Measurements from ENCODE around the gene MSI2.
A peak's percentile ranks its signal among the peaks of the same experiment; 100 is the strongest.

The MSI2 gene

DNA sequence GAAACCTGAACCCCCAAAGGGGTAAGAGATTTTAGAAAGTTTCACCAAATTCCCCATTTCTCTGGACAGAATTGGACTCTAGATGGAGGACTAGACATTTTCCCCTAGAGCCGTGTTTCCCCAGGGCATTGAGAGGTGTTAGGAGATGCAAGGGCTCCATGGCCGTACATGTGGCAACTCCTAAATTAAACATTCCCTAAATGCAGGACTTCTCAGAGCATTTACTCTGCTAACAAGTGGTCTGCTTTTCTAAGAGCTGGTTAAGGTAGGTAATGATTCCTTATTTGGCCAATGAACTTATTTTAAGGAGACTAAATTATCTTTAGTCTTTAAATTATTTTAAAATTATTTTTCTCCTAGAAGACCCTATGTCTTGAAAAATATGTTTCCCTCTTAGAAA lies 200.9 kb downstream of the MSI2 start:
- H3K18ac ChIP-seq (ENCODE audit: low read length): no peak overlapping the region
- no peaks in the 10 kb centered on the region for H3K27me3 ChIP-seq (ENCODE audit: control insufficient read depth in 3 of 3, insufficient read depth in 3 of 3, low read depth in 1 of 3, low read length in 3 of 3)
- no peak overlapping the region for H3K9ac ChIP-seq (ENCODE audit: low read depth, low read length, poor library complexity)
- H3K23ac ChIP-seq (ENCODE audit: low read depth, low read length, poor library complexity): no peak overlapping the region
- H3K4me3 ChIP-seq (ENCODE audit: low read length in 2 of 2): no peak overlapping the region
- no CpG with 5 or more reads among the region's 2 CpGs for WGBS, 2 donors (ENCODE audit: extremely low coverage in 2 of 2, insufficient read length in 2 of 2, insufficient replicate concordance in 1 of 2)
- H2AFZ ChIP-seq (ENCODE audit: low read length): no peak overlapping the region
- no peak overlapping the region for H2BK120ac ChIP-seq (ENCODE audit: low read depth, low read length)
- H3K14ac ChIP-seq (ENCODE audit: low read length): no peak overlapping the region
- H3K9me3 ChIP-seq (replicated peaks in 1 of 2; ENCODE audit: control insufficient read depth in 2 of 2, insufficient read depth in 1 of 2, low read depth in 1 of 2, low read length in 2 of 2): no peaks in the 10 kb centered on the region
- H3K79me1 ChIP-seq (ENCODE audit: low read depth, low read length): peaks cover 6% of the 10 kb centered on the region
- no peak overlapping the region for H2BK15ac ChIP-seq (ENCODE audit: low read length)
- peaks cover 0 to 11% of the 10 kb centered on the region in 2 donors for H3K36me3 ChIP-seq (replicated peaks in 1 of 2; ENCODE audit: control insufficient read depth in 2 of 2, insufficient read depth in 2 of 2, low read length in 2 of 2)
- no peak overlapping the region for H2AK5ac ChIP-seq (ENCODE audit: low read depth, low read length)
- H2BK12ac ChIP-seq (ENCODE audit: low read length): no peak overlapping the region
- DNase-seq (ENCODE audit: low spot score): no peak
- H3K27ac ChIP-seq (replicated peaks; ENCODE audit: low read length): no peak overlapping the region
- H3K4me1 ChIP-seq (ENCODE audit: control insufficient read depth in 2 of 2, insufficient read depth in 1 of 2, low read depth in 1 of 2, low read length in 2 of 2): peaks cover 15 to 17% of the 10 kb centered on the region in 2 donors
- no peak overlapping the region for H3K4me2 ChIP-seq (ENCODE audit: insufficient read depth, low read length, poor library complexity, severe bottlenecking)
- H4K91ac ChIP-seq (ENCODE audit: low read depth, low read length, poor library complexity): no peak overlapping the region
- no peak overlapping the region for H2BK5ac ChIP-seq (ENCODE audit: low read length)
- no peak overlapping the region for H3K4ac ChIP-seq (ENCODE audit: low read length)
- no peak overlapping the region for H4K8ac ChIP-seq (ENCODE audit: low read depth, low read length)

DNA sequence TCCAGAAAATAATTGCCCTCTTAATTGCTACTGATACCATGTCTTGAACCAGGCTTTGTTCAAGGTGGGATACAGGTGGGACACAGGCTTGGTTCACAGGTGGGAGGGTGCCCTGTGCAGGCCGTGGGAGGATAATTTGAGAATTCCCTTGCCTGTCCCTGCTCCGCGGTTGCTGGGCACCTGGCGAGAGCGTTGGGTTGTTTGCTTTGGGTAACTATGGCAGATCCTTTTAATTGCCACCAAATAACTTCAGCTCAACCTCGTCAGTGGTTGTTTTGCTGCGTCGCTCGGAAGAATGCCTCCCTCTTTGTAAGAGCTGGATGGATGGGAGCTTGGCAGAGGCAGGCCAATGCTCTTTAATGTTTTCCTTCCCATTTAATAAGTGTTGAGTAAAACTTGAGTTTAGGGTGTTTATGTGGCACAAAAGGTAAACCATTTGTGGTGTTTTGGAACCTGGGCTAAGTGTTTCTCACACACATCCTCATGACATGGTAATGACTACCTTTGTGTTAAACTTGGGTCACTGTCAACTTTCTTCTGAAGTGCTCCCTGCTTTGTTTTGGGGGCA lies 202.5 kb downstream of the MSI2 start:
- no peak overlapping the region for H3K18ac ChIP-seq (ENCODE audit: low read length)
- no peak overlapping the region for H2BK120ac ChIP-seq (ENCODE audit: low read depth, low read length)
- no peak overlapping the region for H3K9ac ChIP-seq (ENCODE audit: low read depth, low read length, poor library complexity)
- H2BK5ac ChIP-seq (ENCODE audit: low read length): no peak overlapping the region
- H3K4me1 ChIP-seq (ENCODE audit: control insufficient read depth in 2 of 2, insufficient read depth in 1 of 2, low read depth in 1 of 2, low read length in 2 of 2): peaks cover 20 to 23% of the 10 kb centered on the region in 2 donors
- no peak overlapping the region for H4K91ac ChIP-seq (ENCODE audit: low read depth, low read length, poor library complexity)
- no peak overlapping the region for H3K4me3 ChIP-seq (ENCODE audit: low read length in 2 of 2)
- no peak overlapping the region for H3K4ac ChIP-seq (ENCODE audit: low read length)
- no peak overlapping the region for H2BK12ac ChIP-seq (ENCODE audit: low read length)
- H3K36me3 ChIP-seq (replicated peaks in 1 of 2; ENCODE audit: control insufficient read depth in 2 of 2, insufficient read depth in 2 of 2, low read length in 2 of 2): peaks cover 0 to 3% of the 10 kb centered on the region in 2 donors
- no peak overlapping the region for H2BK15ac ChIP-seq (ENCODE audit: low read length)
- H3K4me2 ChIP-seq (ENCODE audit: insufficient read depth, low read length, poor library complexity, severe bottlenecking): no peak overlapping the region
- H3K14ac ChIP-seq (ENCODE audit: low read length): no peak overlapping the region
- H3K27ac ChIP-seq (replicated peaks; ENCODE audit: low read length): no peak overlapping the region
- no CpG with 5 or more reads among the region's 9 CpGs for WGBS, 2 donors (ENCODE audit: extremely low coverage in 2 of 2, insufficient read length in 2 of 2, insufficient replicate concordance in 1 of 2)
- H3K27me3 ChIP-seq (ENCODE audit: control insufficient read depth in 3 of 3, insufficient read depth in 3 of 3, low read depth in 1 of 3, low read length in 3 of 3): no peaks in the 10 kb centered on the region
- no peak for DNase-seq (ENCODE audit: low spot score)
- peaks cover 10% of the 10 kb centered on the region for H3K79me1 ChIP-seq (ENCODE audit: low read depth, low read length)
- H2AFZ ChIP-seq (ENCODE audit: low read length): no peak overlapping the region
- H4K8ac ChIP-seq (ENCODE audit: low read depth, low read length): no peak overlapping the region
- no peak overlapping the region for H3K23ac ChIP-seq (ENCODE audit: low read depth, low read length, poor library complexity)
- H2AK5ac ChIP-seq (ENCODE audit: low read depth, low read length): no peak overlapping the region
- no peaks in the 10 kb centered on the region for H3K9me3 ChIP-seq (replicated peaks in 1 of 2; ENCODE audit: control insufficient read depth in 2 of 2, insufficient read depth in 1 of 2, low read depth in 1 of 2, low read length in 2 of 2)

DNA sequence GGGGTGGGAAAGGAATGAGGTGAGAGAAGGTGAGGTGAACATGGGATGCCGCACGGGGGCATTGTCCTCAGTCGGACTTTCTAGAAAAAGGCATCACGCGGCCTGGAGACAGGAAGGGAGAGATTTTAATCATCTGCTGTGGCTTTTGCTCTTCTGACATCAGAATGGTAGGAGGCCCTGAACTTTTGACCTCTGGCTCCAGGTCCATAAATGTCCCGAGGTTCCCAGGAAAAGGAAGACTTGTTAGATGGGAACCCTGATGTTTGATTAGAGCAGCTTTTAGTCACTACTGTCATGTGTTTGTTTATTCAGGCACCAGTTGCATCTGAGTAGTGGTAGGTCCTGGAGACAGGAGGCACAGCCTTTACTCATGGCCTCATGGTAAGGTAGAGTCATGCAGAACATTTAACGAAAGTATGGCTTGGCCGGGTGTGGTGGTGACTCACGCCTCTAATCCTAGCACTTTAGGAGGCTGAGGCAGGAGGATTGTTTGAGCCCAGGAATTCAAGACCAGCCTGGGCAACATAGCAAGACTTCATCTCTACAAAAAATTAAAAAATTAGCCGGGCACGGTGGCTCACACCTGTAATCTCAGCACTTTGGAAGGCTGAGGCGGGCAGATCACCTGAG lies 203.1 kb downstream of the MSI2 start:
- H3K23ac ChIP-seq (ENCODE audit: low read depth, low read length, poor library complexity): no peak overlapping the region
- WGBS, 2 donors (ENCODE audit: extremely low coverage in 2 of 2, insufficient read length in 2 of 2, insufficient replicate concordance in 1 of 2): no CpG with 5 or more reads among the region's 12 CpGs
- no peak overlapping the region for H3K9ac ChIP-seq (ENCODE audit: low read depth, low read length, poor library complexity)
- H2AFZ ChIP-seq (ENCODE audit: low read length): no peak overlapping the region
- peaks cover 10% of the 10 kb centered on the region for H3K79me1 ChIP-seq (ENCODE audit: low read depth, low read length)
- no peak overlapping the region for H3K27ac ChIP-seq (replicated peaks; ENCODE audit: low read length)
- H4K91ac ChIP-seq (ENCODE audit: low read depth, low read length, poor library complexity): no peak overlapping the region
- H3K4ac ChIP-seq (ENCODE audit: low read length): no peak overlapping the region
- H2BK15ac ChIP-seq (ENCODE audit: low read length): no peak overlapping the region
- no peak overlapping the region for H3K14ac ChIP-seq (ENCODE audit: low read length)
- H3K4me1 ChIP-seq (ENCODE audit: control insufficient read depth in 2 of 2, insufficient read depth in 1 of 2, low read depth in 1 of 2, low read length in 2 of 2): peaks cover 20 to 23% of the 10 kb centered on the region in 2 donors
- peaks cover 0 to 3% of the 10 kb centered on the region in 2 donors for H3K36me3 ChIP-seq (replicated peaks in 1 of 2; ENCODE audit: control insufficient read depth in 2 of 2, insufficient read depth in 2 of 2, low read length in 2 of 2)
- DNase-seq (ENCODE audit: low spot score): no peak
- no peak overlapping the region for H2AK5ac ChIP-seq (ENCODE audit: low read depth, low read length)
- H4K8ac ChIP-seq (ENCODE audit: low read depth, low read length): no peak overlapping the region
- H2BK5ac ChIP-seq (ENCODE audit: low read length): no peak overlapping the region
- no peak overlapping the region for H2BK12ac ChIP-seq (ENCODE audit: low read length)
- H2BK120ac ChIP-seq (ENCODE audit: low read depth, low read length): no peak overlapping the region
- H3K18ac ChIP-seq (ENCODE audit: low read length): no peak overlapping the region
- H3K4me2 ChIP-seq (ENCODE audit: insufficient read depth, low read length, poor library complexity, severe bottlenecking): no peak overlapping the region
- H3K27me3 ChIP-seq (ENCODE audit: control insufficient read depth in 3 of 3, insufficient read depth in 3 of 3, low read depth in 1 of 3, low read length in 3 of 3): no peaks in the 10 kb centered on the region
- no peak overlapping the region for H3K4me3 ChIP-seq (ENCODE audit: low read length in 2 of 2)
- H3K9me3 ChIP-seq (replicated peaks in 1 of 2; ENCODE audit: control insufficient read depth in 2 of 2, insufficient read depth in 1 of 2, low read depth in 1 of 2, low read length in 2 of 2): no peaks in the 10 kb centered on the region

DNA sequence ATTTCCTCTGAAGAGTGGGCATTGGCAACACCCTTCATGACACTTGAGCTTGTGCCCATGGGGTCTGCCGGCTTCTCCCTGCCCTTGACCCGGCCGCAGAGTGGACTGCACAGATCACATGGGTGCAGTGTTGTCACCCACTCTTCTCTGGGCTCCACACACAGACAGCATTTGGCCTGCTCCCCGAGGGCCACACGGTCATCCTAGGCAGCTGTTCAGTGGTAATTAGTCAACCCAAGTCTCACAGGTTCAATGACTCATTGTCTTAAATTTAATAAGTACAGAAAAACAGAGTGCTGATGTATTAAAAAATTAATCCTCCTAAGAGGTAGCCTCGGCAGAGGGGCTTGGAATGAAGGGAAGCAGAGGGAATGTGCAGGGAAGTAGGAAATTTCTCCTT lies 204.8 kb downstream of the MSI2 start:
- no peak overlapping the region for H3K14ac ChIP-seq (ENCODE audit: low read length)
- H3K4me3 ChIP-seq (ENCODE audit: low read length in 2 of 2): no peak overlapping the region
- no peaks in the 10 kb centered on the region for H3K27me3 ChIP-seq (ENCODE audit: control insufficient read depth in 3 of 3, insufficient read depth in 3 of 3, low read depth in 1 of 3, low read length in 3 of 3)
- H2BK15ac ChIP-seq (ENCODE audit: low read length): no peak overlapping the region
- no peak overlapping the region for H4K91ac ChIP-seq (ENCODE audit: low read depth, low read length, poor library complexity)
- no peak for DNase-seq (ENCODE audit: low spot score)
- H2BK5ac ChIP-seq (ENCODE audit: low read length): no peak overlapping the region
- H3K9me3 ChIP-seq (replicated peaks in 1 of 2; ENCODE audit: control insufficient read depth in 2 of 2, insufficient read depth in 1 of 2, low read depth in 1 of 2, low read length in 2 of 2): no peaks in the 10 kb centered on the region
- H4K8ac ChIP-seq (ENCODE audit: low read depth, low read length): no peak overlapping the region
- no peak overlapping the region for H3K9ac ChIP-seq (ENCODE audit: low read depth, low read length, poor library complexity)
- H3K4me1 ChIP-seq (ENCODE audit: control insufficient read depth in 2 of 2, insufficient read depth in 1 of 2, low read depth in 1 of 2, low read length in 2 of 2): peaks cover 16 to 27% of the 10 kb centered on the region in 2 donors
- H3K27ac ChIP-seq (replicated peaks; ENCODE audit: low read length): no peak overlapping the region
- H3K23ac ChIP-seq (ENCODE audit: low read depth, low read length, poor library complexity): no peak overlapping the region
- H3K4me2 ChIP-seq (ENCODE audit: insufficient read depth, low read length, poor library complexity, severe bottlenecking): no peak overlapping the region
- H3K18ac ChIP-seq (ENCODE audit: low read length): peak overlapping the region; percentile 84
- no peak overlapping the region for H2BK12ac ChIP-seq (ENCODE audit: low read length)
- H2BK120ac ChIP-seq (ENCODE audit: low read depth, low read length): no peak overlapping the region
- no peak overlapping the region for H2AFZ ChIP-seq (ENCODE audit: low read length)
- peaks cover 7% of the 10 kb centered on the region for H3K79me1 ChIP-seq (ENCODE audit: low read depth, low read length)
- no peak overlapping the region for H3K4ac ChIP-seq (ENCODE audit: low read length)
- peaks cover 0 to 3% of the 10 kb centered on the region in 2 donors for H3K36me3 ChIP-seq (replicated peaks in 1 of 2; ENCODE audit: control insufficient read depth in 2 of 2, insufficient read depth in 2 of 2, low read length in 2 of 2)
- H2AK5ac ChIP-seq (ENCODE audit: low read depth, low read length): peak overlapping the region; percentile 25
- WGBS, 2 donors (ENCODE audit: extremely low coverage in 2 of 2, insufficient read length in 2 of 2, insufficient replicate concordance in 1 of 2): no CpG with 5 or more reads among the region's 6 CpGs

All from neuronal stem cell (in vitro differentiated cells).